GM12801 (cell line): ENCODE data around the gene ANAPC2.

ENCODE experiments used
- TF ChIP-seq, protein P1 (sequence below): IDR thresholded peaks from one replicate; pipeline ENCODE4 v1.5.1; 2011; ENCODE audit warnings: control low read depth; ENCODE audit not compliant: insufficient read length; ENCODE audit errors: extremely low read depth

The ANAPC2 gene

DNA sequence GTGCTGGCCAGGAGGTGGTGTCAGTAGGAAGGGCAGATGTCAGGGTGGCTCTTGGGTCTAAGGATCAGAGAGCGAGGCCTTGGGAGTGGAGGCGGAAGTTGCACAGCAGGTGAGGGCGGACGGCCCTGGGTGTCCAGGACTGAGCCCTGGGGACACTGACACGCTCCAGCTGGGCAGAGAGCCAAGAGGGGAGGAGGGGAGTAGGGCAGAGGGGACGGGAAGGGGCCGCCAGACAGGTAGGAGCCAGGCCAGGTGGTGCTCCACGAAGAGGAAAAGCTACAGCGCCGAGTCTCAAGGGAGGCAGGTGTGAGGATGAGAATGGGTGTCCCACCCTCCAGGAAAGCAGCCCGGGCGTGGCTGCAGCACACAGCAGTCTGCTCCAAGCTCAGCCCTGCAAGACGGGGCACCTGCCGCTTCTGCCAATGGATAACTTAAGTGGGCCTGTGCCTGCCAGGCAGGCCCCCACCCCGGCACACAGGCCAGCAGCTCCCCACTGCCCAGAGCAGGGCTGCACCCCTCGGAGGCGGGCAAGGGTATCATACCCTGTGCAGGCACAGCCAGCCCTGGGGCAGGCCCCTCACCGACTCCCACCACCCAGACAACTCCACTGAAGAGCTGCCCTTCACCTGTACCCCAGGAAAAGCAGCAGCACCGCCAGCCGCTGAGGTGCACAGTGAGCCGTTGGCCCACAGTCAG, 7.3 kb upstream of the ANAPC2 start:
- TF ChIP-seq, protein P1, sequence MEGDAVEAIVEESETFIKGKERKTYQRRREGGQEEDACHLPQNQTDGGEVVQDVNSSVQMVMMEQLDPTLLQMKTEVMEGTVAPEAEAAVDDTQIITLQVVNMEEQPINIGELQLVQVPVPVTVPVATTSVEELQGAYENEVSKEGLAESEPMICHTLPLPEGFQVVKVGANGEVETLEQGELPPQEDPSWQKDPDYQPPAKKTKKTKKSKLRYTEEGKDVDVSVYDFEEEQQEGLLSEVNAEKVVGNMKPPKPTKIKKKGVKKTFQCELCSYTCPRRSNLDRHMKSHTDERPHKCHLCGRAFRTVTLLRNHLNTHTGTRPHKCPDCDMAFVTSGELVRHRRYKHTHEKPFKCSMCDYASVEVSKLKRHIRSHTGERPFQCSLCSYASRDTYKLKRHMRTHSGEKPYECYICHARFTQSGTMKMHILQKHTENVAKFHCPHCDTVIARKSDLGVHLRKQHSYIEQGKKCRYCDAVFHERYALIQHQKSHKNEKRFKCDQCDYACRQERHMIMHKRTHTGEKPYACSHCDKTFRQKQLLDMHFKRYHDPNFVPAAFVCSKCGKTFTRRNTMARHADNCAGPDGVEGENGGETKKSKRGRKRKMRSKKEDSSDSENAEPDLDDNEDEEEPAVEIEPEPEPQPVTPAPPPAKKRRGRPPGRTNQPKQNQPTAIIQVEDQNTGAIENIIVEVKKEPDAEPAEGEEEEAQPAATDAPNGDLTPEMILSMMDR = no peak

DNA sequence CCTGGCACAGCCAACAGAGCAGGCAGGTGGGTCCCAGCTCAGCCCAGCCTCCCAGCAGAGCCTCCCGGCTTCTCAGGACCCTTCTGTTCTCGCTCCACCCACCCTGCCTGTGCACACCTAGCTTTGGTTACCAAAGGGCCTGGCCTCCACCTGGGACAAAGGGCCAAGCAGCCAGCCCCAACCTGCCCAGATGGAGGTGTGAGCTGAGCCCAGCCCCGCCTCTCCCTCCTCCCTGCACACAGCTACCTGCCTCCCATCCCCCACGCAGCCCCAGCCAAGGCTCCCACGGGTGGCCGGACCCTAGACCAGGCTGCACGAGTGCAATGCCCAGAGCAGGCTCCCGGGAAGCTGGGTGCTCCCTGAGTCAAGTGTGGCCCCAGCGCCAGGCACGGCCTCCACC, 6.5 kb upstream of the ANAPC2 start:
- TF ChIP-seq, protein P1 = no peak

DNA sequence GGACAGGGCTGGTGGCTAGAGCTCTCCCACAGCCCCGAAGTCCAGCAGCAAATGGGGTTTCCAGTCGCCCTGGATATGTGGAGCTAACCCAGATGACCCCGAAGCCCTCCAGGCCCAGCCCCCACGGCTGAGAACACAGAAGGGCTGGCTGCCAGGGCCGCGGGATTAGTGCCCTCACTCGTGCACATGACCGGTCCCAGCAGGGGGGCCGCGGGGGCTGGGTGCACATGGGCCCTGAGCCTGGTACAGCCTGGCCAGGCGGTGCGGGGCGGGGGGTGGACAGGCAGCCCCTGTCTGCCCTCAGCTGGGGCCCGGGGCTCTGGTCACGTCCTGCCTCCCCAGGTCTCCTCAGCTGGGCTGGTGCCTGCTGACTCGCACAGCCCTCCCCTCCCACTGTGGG, 6.0 kb upstream of the ANAPC2 start:
- TF ChIP-seq, protein P1 = no peak

DNA sequence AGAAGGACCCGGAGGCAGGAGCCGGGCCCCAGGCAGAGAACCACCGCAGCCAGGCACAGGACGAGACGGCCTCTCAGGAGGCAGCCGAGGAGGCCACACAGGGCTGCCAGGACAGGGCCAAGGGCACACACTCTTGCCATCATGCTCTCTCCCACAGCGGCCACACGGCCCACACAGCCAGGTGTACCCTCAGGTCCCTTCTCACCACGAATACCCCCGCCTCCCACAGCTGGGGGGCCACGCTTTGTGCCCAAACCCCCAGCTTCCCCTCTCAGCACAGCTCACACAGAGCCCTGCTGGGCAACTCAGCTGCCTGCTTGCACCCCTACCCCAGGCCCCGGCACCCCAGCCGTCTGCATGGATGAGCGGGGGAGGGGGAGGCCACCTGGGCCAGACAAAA, 5.4 kb upstream of the ANAPC2 start:
- TF ChIP-seq, protein P1 = no peak

DNA sequence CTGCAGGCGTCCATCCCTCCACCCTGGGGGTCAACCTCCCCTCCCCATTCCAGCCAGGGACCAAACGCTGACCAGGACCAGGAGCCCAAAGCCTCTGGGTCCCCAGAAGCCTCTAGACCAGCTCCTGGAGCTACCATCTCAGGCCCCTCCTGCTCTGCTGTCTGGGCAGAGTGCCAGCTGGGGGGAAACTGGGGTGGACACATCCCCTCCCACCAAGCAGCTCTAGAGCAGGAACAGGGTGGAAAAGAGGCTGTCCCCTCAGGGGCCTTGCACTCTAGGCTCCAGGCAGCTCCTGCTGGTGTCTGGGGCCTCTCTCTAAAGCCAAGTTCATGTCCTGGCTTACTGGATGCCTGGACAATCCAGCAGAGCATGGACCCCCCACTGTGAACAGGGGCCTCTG, 4.5 kb upstream of the ANAPC2 start:
- TF ChIP-seq, protein P1 = no peak

DNA sequence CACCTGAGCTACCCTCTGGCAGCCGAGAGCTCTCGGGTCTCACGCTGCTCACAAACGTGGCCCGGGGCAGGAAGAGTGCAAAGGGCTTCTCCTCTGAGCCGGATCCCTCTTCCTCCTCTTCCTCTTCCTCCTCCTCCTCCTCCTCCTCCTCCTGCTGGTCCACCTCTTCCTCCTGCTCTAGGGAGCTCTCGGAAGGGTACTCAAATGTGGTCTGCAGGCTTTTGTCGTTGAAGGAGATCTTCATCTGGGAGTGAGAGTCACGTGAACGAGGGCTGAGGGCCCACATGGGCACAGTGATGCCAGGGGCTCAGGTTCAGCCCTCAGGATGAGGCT, 4.1 kb upstream of the ANAPC2 start:
- TF ChIP-seq, protein P1 = no peak

DNA sequence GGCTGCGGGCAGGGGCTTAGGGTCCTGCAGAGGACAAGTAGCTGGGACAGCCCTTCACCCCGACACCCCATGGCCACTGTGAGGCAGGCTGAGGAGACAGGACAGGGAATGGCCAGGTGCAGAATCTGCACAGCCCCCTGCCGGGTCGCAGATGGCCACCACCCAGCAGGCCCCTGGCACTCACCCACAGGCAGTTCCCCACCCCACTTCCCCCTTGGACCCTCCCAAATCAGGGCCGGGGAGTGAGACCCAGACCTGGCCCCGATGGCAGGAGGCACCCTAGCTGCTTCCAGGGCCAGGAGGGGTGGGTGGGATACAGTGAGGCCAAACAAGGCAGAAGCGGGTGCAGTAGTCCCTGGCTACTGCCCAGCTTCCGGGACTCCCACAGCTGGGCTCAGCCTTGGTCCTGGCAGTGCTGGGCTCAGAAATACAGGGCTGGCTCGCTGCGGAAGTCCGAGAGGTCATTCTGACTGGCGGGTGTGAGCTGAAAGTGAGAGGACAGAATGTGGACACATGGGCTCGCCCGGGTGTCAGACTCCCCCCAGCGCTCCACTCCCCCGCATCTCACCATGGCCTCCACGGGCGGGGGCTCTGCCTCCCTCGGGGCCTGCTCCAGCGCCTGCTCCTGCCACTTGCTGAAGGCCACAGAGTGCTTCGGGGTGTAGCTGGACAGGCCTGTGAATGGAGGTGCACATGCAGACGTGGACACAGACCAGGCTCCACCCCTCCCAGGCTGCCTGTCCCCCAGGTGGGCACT, 3.5 kb upstream of the ANAPC2 start:
- TF ChIP-seq, protein P1 = no peak
